Stimulated activated CD8-positive, alpha-beta memory T cell treated with anti-CD3 and anti-CD28 coated beads, Interleukin-4, amount 100 ng/mL, for 1 hour (primary cell): ENCODE results near the gene TLX2.
A peak's percentile ranks its signal among the peaks of the same experiment; 100 is the strongest.
"Not testable (repeated sequence)": the region's sequence is repeated elsewhere in the genome, so short reads cannot be mapped to it uniquely, and the experiment has no call there.

ENCODE experiments used
- DNase-seq, 2 donors: peaks; one replicate each; pipeline ENCODE4 v3.0.0-alpha.2; 2020; ENCODE audit warnings: low read depth in 2 of 2, low spot score in 1 of 2

Gene TLX2

GRCh38 chr2:74553892-74554819, 39.9 kb downstream of the TLX2 start, which contains the start of the genes DOK1 and LOXL3:
DOK1 (plus strand) TSS chr2:74554720; CDS start chr2:74554755, 35 bp downstream.
LOXL3 (minus strand) TSS chr2:74553942; CDS start chr2:74552634, 1,308 bp downstream.
- peak; percentile 60 to 68 for DNase-seq

GRCh38 chr2:74554820-74555531, 40.7 kb downstream of the TLX2 start:
- DNase-seq: peak in 1 of 2 donors; percentile 11

GRCh38 chr2:74555610-74556103, 41.4 kb downstream of the TLX2 start:
- DNase-seq: no peak

GRCh38 chr2:74556159-74556558, 41.9 kb downstream of the TLX2 start:
- no peak for DNase-seq

- DNase-seq: no peak
Observed at GRCh38 chr2:74556831-74557370, 42.7 kb downstream of the TLX2 start.

- DNase-seq: no peak
Observed at GRCh38 chr2:74558284-74559230, 44.3 kb downstream of the TLX2 start.

- no peak for DNase-seq
Observed at GRCh38 chr2:74559912-74560311, 45.7 kb downstream of the TLX2 start.

- DNase-seq: no peak
Observed at GRCh38 chr2:74560591-74560990, 46.3 kb downstream of the TLX2 start.

- DNase-seq: not testable (repeated sequence)
Observed at GRCh38 chr2:74561022-74561421, 46.8 kb downstream of the TLX2 start.

GRCh38 chr2:74562126-74562775, 48.0 kb downstream of the TLX2 start:
- DNase-seq: no peak

- no peak for DNase-seq
Observed at GRCh38 chr2:74564222-74564621, 50.0 kb downstream of the TLX2 start.

- DNase-seq: no peak
Observed at GRCh38 chr2:74566076-74566753, 52.0 kb downstream of the TLX2 start.

GRCh38 chr2:74566754-74567085, 52.5 kb downstream of the TLX2 start:
- no peak for DNase-seq
